Endodermal cell (in vitro differentiated cells): Measurements from ENCODE around the gene OR2AE1. TPM values are rescaled to one million over a fixed set of nuclear protein-coding genes. Genes with fewer than 3 reads are reported as not detected.
A peak's percentile ranks its signal among the peaks of the same experiment; 100 is the strongest.

Experiments
- DNase-seq: peaks from one replicate; pipeline ENCODE4 v3.0.0-alpha.2; 2017
- H3K27ac ChIP-seq: 2 replicates; pipeline ENCODE4 v1.5.1; 2013; ENCODE audit warnings: mild to moderate bottlenecking, low read depth, low read length, moderate library complexity
- H3K27me3 ChIP-seq: 2 replicates; pipeline ENCODE4 v1.6.1; 2013; ENCODE audit warnings: mild to moderate bottlenecking, low read length, moderate library complexity; ENCODE audit not compliant: insufficient read depth, control insufficient read depth, poor library complexity, severe bottlenecking
- H3K36me3 ChIP-seq: 2 replicates; pipeline ENCODE4 v1.7.0; 2013; ENCODE audit warnings: mild to moderate bottlenecking, low read length, moderate library complexity; ENCODE audit not compliant: control insufficient read depth, insufficient read depth
- H3K4me1 ChIP-seq: one replicate; pipeline ENCODE4 v1.7.0; 2013; ENCODE audit warnings: low read length; ENCODE audit not compliant: control insufficient read depth, insufficient read depth
- H3K4me3 ChIP-seq: 2 replicates; pipeline ENCODE4 v1.5.1; 2013; ENCODE audit warnings: mild to moderate bottlenecking, low read length, moderate library complexity
- H3K9ac ChIP-seq: 2 replicates; pipeline ENCODE4 v1.6.1; 2013; ENCODE audit warnings: mild to moderate bottlenecking, low read length, moderate library complexity; ENCODE audit not compliant: poor library complexity, severe bottlenecking; ENCODE audit errors: extremely low read depth
- H3K9me3 ChIP-seq: 2 replicates; pipeline ENCODE4 v1.6.1; 2013; ENCODE audit warnings: mild to moderate bottlenecking, low read length, moderate library complexity; ENCODE audit not compliant: control insufficient read depth
- H3K27ac Mint-ChIP-seq: 2 replicates; pipeline ENCODE4 v1.8.0; 2020; ENCODE audit warnings: mixed read lengths
- H3K27me3 Mint-ChIP-seq: 2 replicates; pipeline ENCODE4 v1.8.0; 2021; ENCODE audit warnings: mild to moderate bottlenecking, mixed read lengths; ENCODE audit not compliant: insufficient read depth
- H3K36me3 Mint-ChIP-seq: 2 replicates; pipeline ENCODE4 v1.8.0; 2020; ENCODE audit warnings: low read depth, mixed read lengths
- H3K4me1 Mint-ChIP-seq: 2 replicates; pipeline ENCODE4 v1.8.0; 2020; ENCODE audit warnings: mixed read lengths
- H3K4me3 Mint-ChIP-seq: 2 replicates; pipeline ENCODE4 v1.8.0; 2020; ENCODE audit warnings: mild to moderate bottlenecking, moderate library complexity, mixed read lengths
- H3K9me3 Mint-ChIP-seq: 2 replicates; pipeline ENCODE4 v1.8.0; 2020; ENCODE audit warnings: mild to moderate bottlenecking, mixed read lengths
- WGBS, 2 experiments: methylation state at CpG; one replicate each; pipeline versions ENCODE4 v1.1.5 to v1.1.7; 2013; ENCODE audit warnings: missing lambda C conversion rate in 2 of 2, mixed read lengths in 1 of 2; ENCODE audit not compliant: insufficient coverage in 1 of 2, insufficient read length in 1 of 2; 5-methylcytosine and 5-hydroxymethylcytosine counted together
- total RNA-seq, 2 donors: library from RNA; stranded (reverse); fragmentation: NEBNext Ultra II Directional in 1 of 2; extraction: Animal tissue kit (Norgen Biotek cat#: 25700) in 1 of 2; gene quantifications; 2 replicates in 1 of 2; 3 replicates in 1 of 2; pipeline ENCODE4 v1.2.1, GENCODE V29; 2021
- TF ChIP-seq, protein P1 (sequence below): fragments of 200-600 bp; sonication (generic); conservative IDR thresholded peaks from 2 replicates; pipeline ENCODE4 v1.5.0; 2021; ENCODE audit warnings: antibody characterized with exemption, mild to moderate bottlenecking

The OR2AE1 gene
- total RNA-seq, 2 donors from 2014 or later = not detected

DNA sequence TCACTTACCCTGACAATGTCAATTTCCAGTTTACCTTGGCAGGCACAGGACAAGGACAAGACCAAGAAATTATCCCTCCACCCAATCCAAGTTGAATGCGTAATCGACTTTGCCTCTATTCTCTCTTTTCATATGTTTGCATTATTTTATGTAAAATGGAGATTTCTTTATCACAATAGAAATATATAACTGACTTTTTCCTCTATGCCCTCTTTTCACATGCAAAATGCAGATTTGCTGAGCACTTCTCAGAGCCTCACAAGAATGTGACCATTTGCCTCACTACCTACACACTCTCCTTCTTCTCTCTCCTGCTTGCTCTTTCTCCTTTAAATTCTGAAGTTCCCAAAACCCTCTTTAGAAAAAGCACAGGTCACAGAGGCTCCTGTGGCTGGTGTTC lies 33.9 kb downstream of the OR2AE1 start:
- H3K36me3 ChIP-seq = no peaks in the 10 kb centered on the region
- Mint-ChIP-seq H3K4me3 (no peak overlapping the region), H3K27me3 (no peaks in the 10 kb centered on the region), H3K4me1 (peaks cover 24% of the 10 kb centered on the region), H3K27ac (no peak overlapping the region), H3K9me3 (no peaks in the 10 kb centered on the region), H3K36me3 (no peaks in the 10 kb centered on the region)
- peaks cover 4% of the 10 kb centered on the region for H3K4me1 ChIP-seq
- no peak for DNase-seq
- no peaks in the 10 kb centered on the region for H3K9me3 ChIP-seq
- TF ChIP-seq, protein P1, sequence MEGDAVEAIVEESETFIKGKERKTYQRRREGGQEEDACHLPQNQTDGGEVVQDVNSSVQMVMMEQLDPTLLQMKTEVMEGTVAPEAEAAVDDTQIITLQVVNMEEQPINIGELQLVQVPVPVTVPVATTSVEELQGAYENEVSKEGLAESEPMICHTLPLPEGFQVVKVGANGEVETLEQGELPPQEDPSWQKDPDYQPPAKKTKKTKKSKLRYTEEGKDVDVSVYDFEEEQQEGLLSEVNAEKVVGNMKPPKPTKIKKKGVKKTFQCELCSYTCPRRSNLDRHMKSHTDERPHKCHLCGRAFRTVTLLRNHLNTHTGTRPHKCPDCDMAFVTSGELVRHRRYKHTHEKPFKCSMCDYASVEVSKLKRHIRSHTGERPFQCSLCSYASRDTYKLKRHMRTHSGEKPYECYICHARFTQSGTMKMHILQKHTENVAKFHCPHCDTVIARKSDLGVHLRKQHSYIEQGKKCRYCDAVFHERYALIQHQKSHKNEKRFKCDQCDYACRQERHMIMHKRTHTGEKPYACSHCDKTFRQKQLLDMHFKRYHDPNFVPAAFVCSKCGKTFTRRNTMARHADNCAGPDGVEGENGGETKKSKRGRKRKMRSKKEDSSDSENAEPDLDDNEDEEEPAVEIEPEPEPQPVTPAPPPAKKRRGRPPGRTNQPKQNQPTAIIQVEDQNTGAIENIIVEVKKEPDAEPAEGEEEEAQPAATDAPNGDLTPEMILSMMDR = no peak
- WGBS, 2 experiments = no CpG with 5 or more reads among the region's 2 CpGs
- H3K27ac ChIP-seq = no peak overlapping the region
- no peak overlapping the region for H3K4me3 ChIP-seq
- H3K27me3 ChIP-seq = no peaks in the 10 kb centered on the region
- H3K9ac ChIP-seq = no peak overlapping the region

DNA sequence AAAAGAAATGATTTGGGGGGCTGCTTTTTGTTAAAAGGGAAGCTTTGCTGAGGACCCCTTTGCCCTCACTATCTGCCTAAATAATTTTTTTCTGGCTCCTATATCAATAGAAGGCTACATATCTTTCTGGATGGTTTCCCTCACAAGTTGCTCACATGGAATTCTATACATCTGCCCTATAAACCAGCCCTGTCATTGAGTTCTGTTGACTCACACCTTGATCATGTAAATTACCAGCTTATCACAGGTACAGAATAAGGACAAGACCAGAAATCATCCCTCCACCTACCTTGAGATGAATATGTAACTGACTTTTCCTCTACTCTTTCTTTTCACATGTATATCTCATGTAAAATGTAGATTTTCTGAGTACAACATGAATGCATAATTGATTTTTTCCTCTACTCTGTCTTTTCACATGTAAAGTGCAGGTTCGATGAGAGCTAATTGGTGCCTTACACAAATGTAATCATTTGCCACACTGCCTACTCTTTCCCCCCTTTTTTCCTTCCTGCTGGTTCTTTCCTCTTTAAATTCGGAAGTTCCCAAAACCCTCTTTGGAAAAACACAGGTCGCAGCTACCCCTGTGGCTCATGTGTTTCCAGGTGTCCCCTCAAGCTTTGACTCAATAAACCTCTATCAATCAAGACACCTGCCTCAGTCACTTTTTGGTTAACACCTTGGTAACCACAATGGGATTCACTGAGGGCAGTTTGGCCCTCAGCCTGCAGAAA lies 36.5 kb downstream of the OR2AE1 start:
- peaks cover 4% of the 10 kb centered on the region for H3K9me3 ChIP-seq
- H3K4me3 ChIP-seq = no peak overlapping the region
- peaks cover 4% of the 10 kb centered on the region for H3K4me1 ChIP-seq
- Mint-ChIP-seq H3K4me1 (peaks cover 29% of the 10 kb centered on the region), H3K4me3 (no peak overlapping the region), H3K36me3 (no peaks in the 10 kb centered on the region), H3K9me3 (peaks cover 3% of the 10 kb centered on the region), H3K27ac (no peak overlapping the region), H3K27me3 (no peaks in the 10 kb centered on the region)
- H3K36me3 ChIP-seq = no peaks in the 10 kb centered on the region
- WGBS, 2 experiments = 76 to 87% methylated on average over 3 of the region's 3 CpGs
- H3K9ac ChIP-seq = no peak overlapping the region
- no peak for DNase-seq
- H3K27me3 ChIP-seq = no peaks in the 10 kb centered on the region
- H3K27ac ChIP-seq = no peak overlapping the region
- TF ChIP-seq, protein P1 = no peak

DNA sequence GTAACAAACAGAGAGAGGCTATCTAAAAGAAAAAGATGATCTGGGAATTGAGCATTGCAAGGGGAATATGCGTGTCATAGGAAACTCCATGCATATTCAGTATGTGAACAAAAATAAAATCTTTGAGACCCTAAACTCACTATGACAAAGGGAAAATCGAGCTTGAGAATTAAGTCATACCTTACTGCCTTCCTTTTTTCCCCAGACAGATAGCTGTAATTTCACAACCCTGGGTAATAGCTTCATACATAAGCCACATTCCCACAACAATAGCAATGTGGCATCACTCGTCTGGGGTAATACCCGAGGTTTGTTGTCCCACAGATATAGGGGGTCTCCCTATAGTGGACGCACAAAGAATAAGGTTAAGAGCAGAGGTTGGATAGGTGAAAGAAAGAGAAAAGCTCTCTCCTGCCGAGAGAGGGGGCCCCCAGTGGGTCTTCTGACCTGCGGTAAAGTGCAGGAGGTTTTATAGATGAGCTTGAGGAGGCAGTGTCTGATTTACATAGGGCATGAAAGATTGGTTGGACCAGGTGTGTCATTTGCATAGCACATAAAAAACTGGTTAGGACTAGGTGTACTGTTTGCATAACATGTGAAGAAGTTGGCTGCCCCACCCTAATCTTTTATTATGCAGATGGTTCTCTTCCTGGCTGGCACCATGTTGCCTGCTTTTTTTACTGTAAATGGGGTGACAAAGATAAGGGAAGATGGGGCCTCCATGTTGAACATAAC lies 37.4 kb downstream of the OR2AE1 start:
- no peaks in the 10 kb centered on the region for H3K27me3 Mint-ChIP-seq
- H3K4me3 ChIP-seq = no peak overlapping the region
- H3K4me3 Mint-ChIP-seq = no peak overlapping the region
- no peak overlapping the region for H3K27ac Mint-ChIP-seq
- H3K9me3 ChIP-seq = peaks cover 4% of the 10 kb centered on the region
- peak; percentile 57 for DNase-seq
- H3K36me3 Mint-ChIP-seq = no peaks in the 10 kb centered on the region
- H3K9me3 Mint-ChIP-seq = peaks cover 3% of the 10 kb centered on the region
- no peak overlapping the region for H3K27ac ChIP-seq
- no peak overlapping the region for H3K9ac ChIP-seq
- peaks cover 29% of the 10 kb centered on the region for H3K4me1 Mint-ChIP-seq
- H3K36me3 ChIP-seq = no peaks in the 10 kb centered on the region
- 60 to 77% methylated on average over 4 to 7 of the region's 7 CpGs for WGBS, 2 experiments
- H3K4me1 ChIP-seq = peaks cover 4% of the 10 kb centered on the region
- no peaks in the 10 kb centered on the region for H3K27me3 ChIP-seq
- TF ChIP-seq, protein P1 = no peak
